HEK293T (cell line): ENCODE measurements around the gene TJP3.

Experiments used
- ARNT ChIP-seq: fragments of 450-650 bp; IDR thresholded peaks from 2 replicates; pipeline ENCODE4 v1.6.1; 2017; ENCODE audit warnings: mild to moderate bottlenecking
- BHLHE40 ChIP-seq: fragments of 450-650 bp; IDR thresholded peaks from 2 replicates; pipeline ENCODE4 v1.6.1; 2016; ENCODE audit warnings: mild to moderate bottlenecking, moderate library complexity, borderline replicate concordance
- ELF4 ChIP-seq: fragments of 450-650 bp; IDR thresholded peaks from 2 replicates; pipeline ENCODE4 v1.6.1; 2017; ENCODE audit warnings: antibody characterized with exemption
- FOXA1 ChIP-seq: fragments of 450-650 bp; IDR thresholded peaks from 2 replicates; pipeline ENCODE4 v1.6.1; 2016; ENCODE audit warnings: mild to moderate bottlenecking
- FOXK2 ChIP-seq: fragments of 450-650 bp; IDR thresholded peaks from 2 replicates; pipeline ENCODE4 v1.6.1; 2016; ENCODE audit warnings: mild to moderate bottlenecking
- FOXM1 ChIP-seq: fragments of 450-650 bp; IDR thresholded peaks from 2 replicates; pipeline ENCODE4 v1.6.1; 2017; ENCODE audit warnings: mild to moderate bottlenecking, borderline replicate concordance
- HDGF ChIP-seq: fragments of 450-650 bp; IDR thresholded peaks from 2 replicates; pipeline ENCODE4 v1.6.1; 2017; ENCODE audit warnings: antibody characterized with exemption, borderline replicate concordance
- NFRKB ChIP-seq: fragments of 450-650 bp; IDR thresholded peaks from 2 replicates; pipeline ENCODE4 v1.6.1; 2016; ENCODE audit warnings: mild to moderate bottlenecking, moderate library complexity
- SP1 ChIP-seq: fragments of 450-650 bp; IDR thresholded peaks from 2 replicates; pipeline ENCODE4 v1.6.1; 2017
- SUZ12 ChIP-seq: fragments of 450-650 bp; IDR thresholded peaks from 2 replicates; pipeline ENCODE4 v1.6.1; 2016; ENCODE audit warnings: mild to moderate bottlenecking
- TF ChIP-seq, protein P1 (sequence below): fragments of 450-650 bp; IDR thresholded peaks from 2 replicates; pipeline ENCODE4 v1.6.1; 2016

GRCh38 chr19:3672993-3673392 is 35.2 kb upstream of the TJP3 start:
- TF ChIP-seq, protein P1, sequence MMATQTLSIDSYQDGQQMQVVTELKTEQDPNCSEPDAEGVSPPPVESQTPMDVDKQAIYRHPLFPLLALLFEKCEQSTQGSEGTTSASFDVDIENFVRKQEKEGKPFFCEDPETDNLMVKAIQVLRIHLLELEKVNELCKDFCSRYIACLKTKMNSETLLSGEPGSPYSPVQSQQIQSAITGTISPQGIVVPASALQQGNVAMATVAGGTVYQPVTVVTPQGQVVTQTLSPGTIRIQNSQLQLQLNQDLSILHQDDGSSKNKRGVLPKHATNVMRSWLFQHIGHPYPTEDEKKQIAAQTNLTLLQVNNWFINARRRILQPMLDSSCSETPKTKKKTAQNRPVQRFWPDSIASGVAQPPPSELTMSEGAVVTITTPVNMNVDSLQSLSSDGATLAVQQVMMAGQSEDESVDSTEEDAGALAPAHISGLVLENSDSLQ = no peak
- TF ChIP-seq FOXA1 (no peak), FOXM1 (no peak), SUZ12 (no peak), SP1 (no peak), BHLHE40 (no peak), ARNT (no peak), NFRKB (no peak), FOXK2 (no peak), HDGF (no peak), ELF4 (no peak)
